ENCODE results near the gene UBL7. TPM values are rescaled to one million over a fixed set of nuclear protein-coding genes. Genes with fewer than 3 reads are reported as not detected.

The UBL7 gene
- total and polyA plus RNA-seq, 10 of the 15 experiments (the other 5 are each of a cell fraction or from before 2014, with no cell fraction given): 25.9 to 145 (median 90.1) TPM

DNA sequence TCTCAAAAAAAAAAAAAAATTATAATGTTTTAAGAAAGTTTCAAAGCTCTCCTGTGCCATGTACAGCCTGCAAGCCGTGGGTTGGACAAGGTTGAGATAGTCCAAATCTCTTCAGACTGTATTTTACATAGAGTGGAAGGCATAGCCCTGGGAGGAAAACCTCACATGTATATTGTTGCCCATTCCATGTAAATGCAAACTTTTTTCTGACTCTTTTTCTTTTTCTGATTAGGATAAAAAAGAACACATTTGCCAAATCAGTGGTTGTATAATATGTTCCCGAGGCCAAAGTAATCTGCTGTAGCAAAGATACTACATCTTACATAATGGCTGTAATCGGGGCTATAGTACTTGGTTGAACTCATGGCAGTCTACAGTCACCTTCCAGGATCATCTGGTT is 35.7 kb upstream of the UBL7 start:
- BruUV-seq (replicated peaks): no TSS peak
- intact Hi-C loops (cut with micrococcal nuclease; ENCODE audit: unreplicated experiment): no loop called here
- TF ChIP-seq IKZF2 (IDR thresholded peaks at IDR 0.05): no peak
- TF ChIP-seq, protein P1, sequence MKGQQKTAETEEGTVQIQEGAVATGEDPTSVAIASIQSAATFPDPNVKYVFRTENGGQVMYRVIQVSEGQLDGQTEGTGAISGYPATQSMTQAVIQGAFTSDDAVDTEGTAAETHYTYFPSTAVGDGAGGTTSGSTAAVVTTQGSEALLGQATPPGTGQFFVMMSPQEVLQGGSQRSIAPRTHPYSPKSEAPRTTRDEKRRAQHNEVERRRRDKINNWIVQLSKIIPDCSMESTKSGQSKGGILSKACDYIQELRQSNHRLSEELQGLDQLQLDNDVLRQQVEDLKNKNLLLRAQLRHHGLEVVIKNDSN (IDR thresholded peaks at IDR 0.05; ENCODE audit: borderline replicate concordance, extremely low read length, insufficient read depth, low read depth, low read length): no peak
- H3K4me1 ChIP-seq (ENCODE audit: control insufficient read depth, insufficient read depth, low read length): no peaks in the 10 kb centered on the region
- no peak overlapping the region for H3K9ac ChIP-seq (ENCODE audit: control insufficient read depth, insufficient read depth, low read length)
- 100% methylated on average over 3 of the region's 3 CpGs for WGBS (ENCODE audit: insufficient coverage, insufficient replicate concordance, low lambda C conversion rate, missing lambda C conversion rate)
- RAD21 ChIA-PET (ENCODE audit: unreplicated experiment): no interaction called here
- FAIRE-seq (no peak), DNase-seq (ENCODE audit: low read depth, low spot score) (no peak), ATAC-seq (no peak)
- no peak overlapping the region for H2AFZ ChIP-seq (ENCODE audit: control insufficient read depth, low read depth, low read length)
- H3K36me3 ChIP-seq (ENCODE audit: control insufficient read depth in 2 of 2, insufficient read depth in 2 of 2, low read length in 1 of 2): no peaks in the 10 kb centered on the region
- SMC1A ChIA-PET (ENCODE audit: uncharacterized antibody, unreplicated experiment): interaction anchor here (0.8 to 1.1 kb wide), 2 partner anchors 49 to 56 kb away, joined by 3 read pairs; no protein-coding TSS in a partner anchor
- H3K4me2 ChIP-seq (ENCODE audit: control insufficient read depth, insufficient read depth): no peak overlapping the region
- no peaks in the 10 kb centered on the region for H3K79me2 ChIP-seq (ENCODE audit: control insufficient read depth, insufficient read depth, low read length)
- in situ Hi-C loops (cut with MboI): no loop called here
- CTCF ChIA-PET: interaction anchor here (0.8 to 1.7 kb wide), 2 partner anchors 25 to 50 kb away, joined by 3 to 4 read pairs; no protein-coding TSS in a partner anchor
- H3K27me3 ChIP-seq (replicated peaks in 1 of 2; ENCODE audit: control insufficient read depth in 2 of 2, insufficient read depth in 2 of 2, low read length in 1 of 2): no peaks in the 10 kb centered on the region
- POLR2A ChIA-PET: no interaction called here
- H3K9me3 ChIP-seq (replicated peaks; ENCODE audit: control insufficient read depth, insufficient read depth, low read length): no peaks in the 10 kb centered on the region
- no peaks in the 10 kb centered on the region for H4K20me1 ChIP-seq (ENCODE audit: control insufficient read depth, insufficient read depth)
- no peak overlapping the region for H3K27ac ChIP-seq (ENCODE audit: control insufficient read depth, insufficient read depth)
- H3K4me3 ChIP-seq: no peak overlapping the region

- SMC1A ChIA-PET (ENCODE audit: uncharacterized antibody, unreplicated experiment): interaction anchor here (0.7 to 3.1 kb wide), 8 partner anchors 12 to 115 kb away, joined by 3 to 21 read pairs (median 6); partner anchors contain the start of gene UBL7
- peaks cover 3% of the 10 kb centered on the region for H3K79me2 ChIP-seq (ENCODE audit: control insufficient read depth, insufficient read depth, low read length)
- peak overlapping the region; percentile 97 for H2AFZ ChIP-seq (ENCODE audit: control insufficient read depth, low read depth, low read length)
- WGBS (ENCODE audit: insufficient coverage, insufficient replicate concordance, low lambda C conversion rate, missing lambda C conversion rate): 100% methylated on average over 1 of the region's 1 CpG
- in situ Hi-C loops (cut with MboI) (no loop called here), intact Hi-C loops (cut with micrococcal nuclease; ENCODE audit: unreplicated experiment) (loop anchor here (1.0 to 2.0 kb wide), 3 partner anchors 50 to 115 kb away; partner anchors contain the start of gene ARID3B)
- ATAC-seq (no peak), FAIRE-seq (no peak), DNase-seq (ENCODE audit: low read depth, low spot score) (no peak)
- RAD21 ChIA-PET (ENCODE audit: unreplicated experiment): interaction anchor here (1.0 to 2.1 kb wide), 9 partner anchors 11 to 116 kb away, joined by 3 to 8 read pairs (median 5); partner anchors contain the start of gene ARID3B
- H3K4me1 ChIP-seq (ENCODE audit: control insufficient read depth, insufficient read depth, low read length): peaks cover 8% of the 10 kb centered on the region
- H3K27me3 ChIP-seq (replicated peaks in 1 of 2; ENCODE audit: control insufficient read depth in 2 of 2, insufficient read depth in 2 of 2, low read length in 1 of 2): no peaks in the 10 kb centered on the region
- no peak overlapping the region for H3K4me3 ChIP-seq
- no peaks in the 10 kb centered on the region; the same call in 2 of the 3 replicates for H3K9me3 ChIP-seq (replicated peaks; ENCODE audit: control insufficient read depth, insufficient read depth, low read length)
- POLR2A ChIA-PET: interaction anchor here (0.8 to 1.3 kb wide), 3 partner anchors 47 to 106 kb away, joined by 3 to 4 read pairs (median 4); partner anchors contain the start of gene SEMA7A
- no TSS peak for BruUV-seq (replicated peaks)
- H3K9ac ChIP-seq (ENCODE audit: control insufficient read depth, insufficient read depth, low read length): no peak overlapping the region; the same call in 1 of the 2 replicates
- CTCF ChIA-PET: interaction anchor here (0.7 to 4.5 kb wide), 14 partner anchors 9 to 117 kb away, joined by 3 to 41 read pairs (median 4); partner anchors contain the start of genes ARID3B and SEMA7A
- H4K20me1 ChIP-seq (ENCODE audit: control insufficient read depth, insufficient read depth): no peaks in the 10 kb centered on the region
- peak overlapping the region; percentile 54 for H3K27ac ChIP-seq (ENCODE audit: control insufficient read depth, insufficient read depth)
- peak overlapping the region; percentile 75 for H3K4me2 ChIP-seq (ENCODE audit: control insufficient read depth, insufficient read depth)
- 0 out of 4 replicates have a peak, but pooled peaks cover 0 to 7% of the 10 kb centered on the region in 2 experiments for H3K36me3 ChIP-seq (ENCODE audit: control insufficient read depth in 2 of 2, insufficient read depth in 2 of 2, low read length in 1 of 2)
- no peak for TF ChIP-seq RAD51 (IDR thresholded peaks at IDR 0.05)
- no peak for TF ChIP-seq STAT1 (conservative IDR thresholded peaks at IDR 0.05)
- TF ChIP-seq ZNF622 (IDR thresholded peaks at IDR 0.05): no peak
- TF ChIP-seq SREBF1 (IDR thresholded peaks at IDR 0.05; ENCODE audit: low read length): no peak
Measured at GRCh38 chr15:74490339-74490689, 29.4 kb upstream of the UBL7 start.

Measured in GM12878 (cell line).